Thyroid gland (tissue), 4 donors: ENCODE measurements around the gene CYTH1. TPM values are rescaled to one million over a fixed set of nuclear protein-coding genes. Genes with fewer than 3 reads are reported as not detected.

ENCODE experiments used
- DNase-seq, 2 donors: peaks; one replicate each; pipeline ENCODE4 v3.0.0-alpha.2; 2019
- H3K27ac ChIP-seq, 3 donors: fragments of 200-600 bp; sonication (generic); 1 replicate in 2 of 3; 2 replicates in 1 of 3; pipeline ENCODE4 v1.5.1; 2016 to 2019; ENCODE audit warnings: mild to moderate bottlenecking in 1 of 3, moderate library complexity in 1 of 3
- H3K27me3 ChIP-seq: fragments of 200-600 bp; sonication (generic); one replicate; pipeline ENCODE4 v1.5.1; 2019
- H3K36me3 ChIP-seq, 2 donors: fragments of 200-600 bp; sonication (generic); one replicate each; pipeline ENCODE4 v1.5.1; 2016 to 2019
- H3K4me1 ChIP-seq, 2 donors: fragments of 200-600 bp; sonication (generic); one replicate each; pipeline ENCODE4 v1.5.1; 2017 to 2019
- H3K4me3 ChIP-seq, 3 donors: fragments of 200-600 bp; sonication (generic); replicated peaks in 1 of 3; 1 replicate in 2 of 3; 2 replicates in 1 of 3; pipeline ENCODE4 v1.5.1; 2016; ENCODE audit warnings: mild to moderate bottlenecking in 1 of 3
- H3K9me3 ChIP-seq: fragments of 200-600 bp; sonication (generic); one replicate; pipeline ENCODE4 v1.5.1; 2017
- POLR2A ChIP-seq, 2 donors: fragments of 450-650 bp; IDR thresholded peaks; one replicate each; pipeline ENCODE4 v1.6.1; 2017; ENCODE audit warnings: antibody characterized with exemption in 2 of 2, mild to moderate bottlenecking in 2 of 2, moderate library complexity in 1 of 2
- WGBS, 2 donors: methylation state at CpG; one replicate each; pipeline ENCODE4 v1.1.5; 2017; 5-methylcytosine and 5-hydroxymethylcytosine counted together
- intact Hi-C: fragments of 100-400 bp; cut with DNase I; formaldehyde crosslinking; loops from one replicate; pipeline ENCODE4 v1.15.1; 2023
- total RNA-seq, 4 donors: library from RNA; depleted of rRNA; stranded (reverse); fragments of >200 nt; gene quantifications; one replicate each; pipeline ENCODE4 v1.2.3, GENCODE V29; 2016
- TF ChIP-seq, protein P1 (sequence below), 6 experiments: fragments of 200-600 bp in 3 of 6; fragments of 450-650 bp in 3 of 6; sonication (generic) in 3 of 6; IDR thresholded peaks; one replicate each; pipeline ENCODE4 v1.5.1; 2016 to 2019; ENCODE audit warnings: antibody characterized with exemption in 6 of 6, mild to moderate bottlenecking in 2 of 6, inconsistent platforms in 1 of 6, moderate library complexity in 1 of 6

The CYTH1 gene
- total RNA-seq, 4 donors from 2014 or later: 69.0 to 94.5 (median 75.7) TPM

DNA sequence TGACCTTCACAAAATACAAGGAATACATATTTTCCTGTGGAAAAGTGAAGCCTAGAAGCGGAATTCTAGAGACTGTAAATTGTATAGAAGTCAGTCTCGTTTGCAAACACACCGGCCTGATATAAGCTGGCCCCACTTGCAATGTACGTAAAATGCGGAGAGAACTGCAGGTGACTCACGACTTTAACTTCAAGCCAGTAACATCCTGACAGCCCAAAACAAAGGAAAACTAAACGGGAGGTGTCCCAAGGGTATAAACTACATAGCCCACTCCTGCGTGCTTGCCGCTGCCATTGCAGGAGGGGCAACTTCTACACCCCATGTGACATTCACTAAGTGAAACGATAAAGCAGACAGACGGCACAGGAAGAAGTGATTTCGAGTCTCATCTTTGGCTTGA is 101.6 kb downstream of the CYTH1 start:
- H3K36me3 ChIP-seq: peaks cover 42 to 51% of the 10 kb centered on the region in 2 donors
- no peak for DNase-seq
- 88 to 89% methylated on average over 12 of the region's 12 CpGs for WGBS, 2 donors
- no peaks in the 10 kb centered on the region for H3K27me3 ChIP-seq
- no peak overlapping the region for H3K4me3 ChIP-seq
- H3K4me1 ChIP-seq: peaks cover 0 to 7% of the 10 kb centered on the region in 2 donors
- H3K27ac ChIP-seq: no peak overlapping the region
- intact Hi-C loops: no loop called here
- no peaks in the 10 kb centered on the region for H3K9me3 ChIP-seq
- TF ChIP-seq, protein P1, sequence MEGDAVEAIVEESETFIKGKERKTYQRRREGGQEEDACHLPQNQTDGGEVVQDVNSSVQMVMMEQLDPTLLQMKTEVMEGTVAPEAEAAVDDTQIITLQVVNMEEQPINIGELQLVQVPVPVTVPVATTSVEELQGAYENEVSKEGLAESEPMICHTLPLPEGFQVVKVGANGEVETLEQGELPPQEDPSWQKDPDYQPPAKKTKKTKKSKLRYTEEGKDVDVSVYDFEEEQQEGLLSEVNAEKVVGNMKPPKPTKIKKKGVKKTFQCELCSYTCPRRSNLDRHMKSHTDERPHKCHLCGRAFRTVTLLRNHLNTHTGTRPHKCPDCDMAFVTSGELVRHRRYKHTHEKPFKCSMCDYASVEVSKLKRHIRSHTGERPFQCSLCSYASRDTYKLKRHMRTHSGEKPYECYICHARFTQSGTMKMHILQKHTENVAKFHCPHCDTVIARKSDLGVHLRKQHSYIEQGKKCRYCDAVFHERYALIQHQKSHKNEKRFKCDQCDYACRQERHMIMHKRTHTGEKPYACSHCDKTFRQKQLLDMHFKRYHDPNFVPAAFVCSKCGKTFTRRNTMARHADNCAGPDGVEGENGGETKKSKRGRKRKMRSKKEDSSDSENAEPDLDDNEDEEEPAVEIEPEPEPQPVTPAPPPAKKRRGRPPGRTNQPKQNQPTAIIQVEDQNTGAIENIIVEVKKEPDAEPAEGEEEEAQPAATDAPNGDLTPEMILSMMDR (IDR thresholded peaks at IDR 0.05): no peak
- no peak for TF ChIP-seq POLR2A (IDR thresholded peaks at IDR 0.05)

DNA sequence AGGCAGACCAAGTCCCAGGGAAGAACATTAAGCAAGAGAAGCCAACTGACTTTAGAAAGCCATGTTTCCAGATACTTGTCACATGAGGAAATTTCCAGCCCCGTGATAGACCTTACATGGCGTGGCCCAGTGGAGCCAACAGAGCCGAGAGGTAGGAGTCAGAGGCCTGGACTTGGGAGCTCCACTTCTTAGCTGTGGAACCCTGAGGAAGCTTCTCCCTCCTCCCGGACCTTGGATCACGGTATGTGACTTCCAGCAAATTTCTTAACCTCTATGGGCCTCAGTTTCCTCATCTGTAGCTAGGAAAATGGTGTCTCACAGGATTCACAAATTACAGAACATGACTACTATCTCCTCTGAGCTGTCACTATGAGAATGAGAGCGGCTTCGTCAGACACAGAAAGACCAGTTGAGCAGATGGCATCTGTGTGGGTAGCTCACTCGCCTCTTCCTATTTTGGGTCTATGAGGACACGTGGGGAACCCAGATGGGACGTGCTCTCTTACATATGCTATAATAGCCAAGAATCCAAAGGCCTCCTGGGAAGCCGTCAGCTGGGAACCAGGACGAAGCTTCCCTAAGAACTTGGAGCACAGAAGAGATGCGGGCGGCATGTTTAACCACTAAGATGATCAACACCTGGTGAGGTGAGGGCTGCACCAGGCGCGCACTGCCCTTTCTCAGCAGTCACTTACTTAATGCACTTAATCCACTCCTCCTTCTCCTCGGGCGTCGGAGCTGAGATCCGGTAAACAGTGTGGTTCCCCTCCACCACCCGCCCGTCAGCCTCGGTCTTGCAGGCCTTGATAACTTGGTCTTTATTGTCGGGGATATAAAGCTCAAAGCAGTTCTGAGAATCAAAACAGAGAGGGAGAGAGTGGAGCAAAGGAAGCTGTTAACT is 102.3 kb downstream of the CYTH1 start:
- Histone ChIP-seq H3K27ac (no peak overlapping the region), H3K9me3 (no peaks in the 10 kb centered on the region), H3K4me3 (no peak overlapping the region), H3K27me3 (no peaks in the 10 kb centered on the region), H3K4me1 (peaks cover 0 to 6% of the 10 kb centered on the region in 2 donors), H3K36me3 (peaks cover 49 to 57% of the 10 kb centered on the region in 2 donors)
- intact Hi-C loops: no loop called here
- no peak for TF ChIP-seq POLR2A (IDR thresholded peaks at IDR 0.05)
- TF ChIP-seq, protein P1 (IDR thresholded peaks at IDR 0.05): no peak
- DNase-seq: no peak
- 92 to 94% methylated on average over 23 to 24 of the region's 24 CpGs for WGBS, 2 donors

DNA sequence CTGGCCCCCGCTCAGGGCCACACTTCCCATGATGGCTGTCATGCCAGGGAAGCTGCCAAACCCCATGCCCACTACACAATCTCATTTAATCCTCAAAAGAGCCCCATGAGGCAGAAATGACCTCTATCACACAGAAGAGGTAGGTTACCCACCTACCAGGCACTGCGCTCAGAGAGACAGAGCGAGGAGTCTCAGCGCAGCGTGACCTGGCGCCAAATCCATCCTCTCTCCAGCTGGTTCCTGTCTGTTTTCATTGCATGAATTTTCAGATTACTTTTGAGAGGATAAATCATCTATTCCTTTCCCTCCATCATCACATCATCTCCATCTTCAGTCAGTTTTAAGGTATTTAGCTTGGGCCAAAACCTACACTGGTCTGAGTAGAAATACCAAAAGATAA is 103.4 kb downstream of the CYTH1 start:
- no peak overlapping the region for H3K27ac ChIP-seq
- H3K36me3 ChIP-seq: peaks cover 54 to 57% of the 10 kb centered on the region in 2 donors
- intact Hi-C loops: no loop called here
- no peak overlapping the region for H3K4me3 ChIP-seq
- no peaks in the 10 kb centered on the region for H3K9me3 ChIP-seq
- TF ChIP-seq, protein P1 (IDR thresholded peaks at IDR 0.05): no peak
- DNase-seq: no peak
- 93 to 99% methylated on average over 6 of the region's 6 CpGs for WGBS, 2 donors
- no peaks in the 10 kb centered on the region for H3K27me3 ChIP-seq
- peaks cover 8 to 9% of the 10 kb centered on the region in 2 donors for H3K4me1 ChIP-seq

DNA sequence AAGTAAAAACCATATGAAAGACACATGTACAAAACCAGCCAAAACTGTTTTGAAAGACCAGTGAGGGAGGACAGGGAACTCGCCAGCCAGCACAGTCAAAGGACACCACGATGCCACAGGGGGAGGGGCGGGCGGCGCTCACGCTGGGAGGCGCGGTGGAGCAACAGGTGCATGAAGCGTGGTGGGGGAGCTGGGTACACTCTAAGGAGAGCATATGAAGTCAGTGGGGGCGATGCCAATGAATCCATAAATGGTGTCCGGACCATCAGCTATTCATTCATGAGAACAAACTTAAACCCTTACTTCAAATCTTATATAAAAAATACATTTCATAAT is 103.9 kb downstream of the CYTH1 start:
- H3K4me3 ChIP-seq: no peak overlapping the region
- peaks cover 54 to 57% of the 10 kb centered on the region in 2 donors for H3K36me3 ChIP-seq
- no peak for DNase-seq
- no peaks in the 10 kb centered on the region for H3K27me3 ChIP-seq
- no peaks in the 10 kb centered on the region for H3K9me3 ChIP-seq
- H3K4me1 ChIP-seq: peaks cover 9 to 12% of the 10 kb centered on the region in 2 donors
- no peak overlapping the region for H3K27ac ChIP-seq
- intact Hi-C loops: no loop called here
- WGBS, 2 donors: 93 to 97% methylated on average over 11 of the region's 11 CpGs
- TF ChIP-seq, protein P1 (IDR thresholded peaks at IDR 0.05): no peak
- no peak for TF ChIP-seq POLR2A (IDR thresholded peaks at IDR 0.05)
